Stomach (tissue), 9 donors: ENCODE measurements around the gene OBSCN. TPM values are rescaled to one million over a fixed set of nuclear protein-coding genes. Genes with fewer than 3 reads are reported as not detected.

Experiments used
- DNase-seq, 2 donors: peaks; one replicate each; pipeline versions ENCODE4 v3.0.0 to v3.0.0-alpha.2; 2013 to 2019
- H3K27ac ChIP-seq, 5 donors: fragments of 200-600 bp in 4 of 5; sonication (generic) in 4 of 5; one replicate each; pipeline ENCODE4 v1.5.1; 2013 to 2019; ENCODE audit warnings: mild to moderate bottlenecking in 1 of 5, moderate library complexity in 1 of 5
- H3K27me3 ChIP-seq, 3 donors: fragments of 200-600 bp; sonication (generic); one replicate each; pipeline ENCODE4 v1.5.1; 2017 to 2019; ENCODE audit warnings: mixed run types in 1 of 3
- H3K36me3 ChIP-seq, 4 donors: fragments of 200-600 bp; sonication (generic); 1 replicate in 3 of 4; 2 replicates in 1 of 4; pipeline ENCODE4 v1.5.1; 2016 to 2019
- H3K4me1 ChIP-seq, 4 donors: fragments of 200-600 bp; sonication (generic); one replicate each; pipeline ENCODE4 v1.5.1; 2016 to 2019
- H3K4me3 ChIP-seq, 4 donors: fragments of 200-600 bp; sonication (generic) in 3 of 4; one replicate each; pipeline ENCODE4 v1.5.1; 2016 to 2019; ENCODE audit warnings: mild to moderate bottlenecking in 1 of 4
- H3K9me3 ChIP-seq, 4 donors: fragments of 200-600 bp; sonication (generic); one replicate each; pipeline ENCODE4 v1.5.1; 2016 to 2019
- CTCF ChIP-seq, 7 experiments: fragments of 450-650 bp in 4 of 7; fragments of 200-600 bp in 3 of 7; sonication (generic) in 3 of 7; IDR thresholded peaks; one replicate each; pipeline ENCODE4 v1.5.1; 2016 to 2019; ENCODE audit warnings: antibody characterized with exemption in 7 of 7, control low read depth in 2 of 7, mild to moderate bottlenecking in 1 of 7
- EP300 ChIP-seq: sonication (generic); formaldehyde crosslinking; IDR thresholded peaks from one replicate; pipeline ENCODE4 v1.6.1; 2017; ENCODE audit warnings: antibody characterized with exemption
- POLR2A ChIP-seq, 4 donors: fragments of 450-650 bp; IDR thresholded peaks; one replicate each; pipeline ENCODE4 v1.6.1; 2016; ENCODE audit warnings: antibody characterized with exemption in 4 of 4, control low read depth in 2 of 4, mild to moderate bottlenecking in 1 of 4, moderate library complexity in 1 of 4
- POLR2AphosphoS5 ChIP-seq, 3 donors: sonication (generic); formaldehyde crosslinking; IDR thresholded peaks; one replicate each; pipeline ENCODE4 v1.6.1; 2016; ENCODE audit warnings: antibody characterized with exemption in 3 of 3
- WGBS, 5 donors: extraction: QIAGEN DNeasy Blood & Tissue Kit in 3 of 5; methylation state at CpG; one replicate each; pipeline versions ENCODE4 v1.1.5 to v1.1.7; 2013 to 2018; 5-methylcytosine and 5-hydroxymethylcytosine counted together
- intact Hi-C: fragments of 100-400 bp; cut with DNase I; formaldehyde crosslinking; loops from one replicate; pipeline ENCODE4 v1.15.1; 2023; ENCODE audit warnings: low total_unique reads
- polyA plus RNA-seq, 3 donors: library from polyadenylated mRNA; stranded (reverse); fragments of 200-250 nt; gene quantifications; one replicate each; pipeline ENCODE4 v1.2.3, GENCODE V29; 2013
- total RNA-seq, 5 donors: library from RNA; depleted of rRNA; stranded (reverse); fragments of >200 nt; gene quantifications; one replicate each; pipeline versions ENCODE4 v1.1.0 to v1.2.3, GENCODE V29; 2014 to 2016
- donor health status: healthy with polysubstance abuse.
- donor health status: Bipolar disorder and iron deficiency.
- donor health status: healthy.

Gene OBSCN
- total and polyA plus RNA-seq, 8 donors = 7.2 to 111 (median 24.7) TPM

GRCh38 chr1:228285661-228286504 lies 78.0 kb downstream of the OBSCN start:
- 78 to 94% (median 92%) methylated on average over 7 to 26 of the region's 26 CpGs for WGBS, 5 donors
- no peak for TF ChIP-seq POLR2A (IDR thresholded peaks at IDR 0.05)
- TF ChIP-seq EP300 = no peak
- TF ChIP-seq CTCF (IDR thresholded peaks at IDR 0.05) = no peak
- no peak for TF ChIP-seq POLR2AphosphoS5 (IDR thresholded peaks at IDR 0.05)
- Histone ChIP-seq H3K27ac (no peak overlapping the region), H3K27me3 (no peaks in the 10 kb centered on the region), H3K4me1 (no peaks in the 10 kb centered on the region), H3K9me3 (no peaks in the 10 kb centered on the region), H3K4me3 (no peak overlapping the region), H3K36me3 (peaks cover 0 to 79% (median 39%) of the 10 kb centered on the region in 4 donors)
- no peak for DNase-seq
- intact Hi-C loops = no loop called here

GRCh38 chr1:228286505-228287417 lies 78.9 kb downstream of the OBSCN start:
- 90 to 96% (median 93%) methylated on average over 20 to 28 of the region's 28 CpGs for WGBS, 5 donors
- TF ChIP-seq POLR2AphosphoS5 (IDR thresholded peaks at IDR 0.05) (no peak), POLR2A (IDR thresholded peaks at IDR 0.05) (no peak), EP300 (no peak), CTCF (IDR thresholded peaks at IDR 0.05) (no peak)
- Histone ChIP-seq H3K4me3 (no peak overlapping the region), H3K27ac (no peak overlapping the region), H3K36me3 (peaks cover 0 to 70% (median 36%) of the 10 kb centered on the region in 4 donors), H3K9me3 (no peaks in the 10 kb centered on the region), H3K27me3 (no peaks in the 10 kb centered on the region), H3K4me1 (no peaks in the 10 kb centered on the region)
- intact Hi-C loops = no loop called here
- no peak for DNase-seq

GRCh38 chr1:228287541-228288425 lies 79.9 kb downstream of the OBSCN start:
- no peak for TF ChIP-seq POLR2AphosphoS5 (IDR thresholded peaks at IDR 0.05)
- no peak for TF ChIP-seq EP300
- no peak for TF ChIP-seq CTCF (IDR thresholded peaks at IDR 0.05)
- TF ChIP-seq POLR2A (IDR thresholded peaks at IDR 0.05) = no peak
- H3K36me3 ChIP-seq = peaks cover 0 to 62% (median 27%) of the 10 kb centered on the region in 4 donors
- H3K4me1 ChIP-seq = no peaks in the 10 kb centered on the region
- H3K9me3 ChIP-seq = no peaks in the 10 kb centered on the region
- intact Hi-C loops = no loop called here
- H3K4me3 ChIP-seq = no peak overlapping the region
- no peaks in the 10 kb centered on the region for H3K27me3 ChIP-seq
- 92 to 94% (median 92%) methylated on average over 30 to 32 of the region's 32 CpGs for WGBS, 5 donors
- DNase-seq = no peak
- H3K27ac ChIP-seq = no peak overlapping the region
